Ishikawa (cell line): ENCODE results near the gene SORBS2.

ENCODE experiments used
- CEBPB ChIP-seq: IDR thresholded peaks from 2 replicates; pipeline ENCODE4 v1.6.1; 2012
- CREB1 ChIP-seq: IDR thresholded peaks from 2 replicates; pipeline ENCODE4 v1.6.1; 2012; ENCODE audit warnings: low read depth
- EGR1 ChIP-seq: IDR thresholded peaks from 2 replicates; pipeline ENCODE4 v1.6.1; 2012
- EP300 ChIP-seq: IDR thresholded peaks from 2 replicates; pipeline ENCODE4 v1.6.1; 2012; ENCODE audit warnings: borderline replicate concordance
- FOXM1 ChIP-seq: IDR thresholded peaks from 2 replicates; pipeline ENCODE4 v1.6.1; 2012; ENCODE audit warnings: low read depth, borderline replicate concordance
- MAX ChIP-seq: IDR thresholded peaks from 2 replicates; pipeline ENCODE4 v1.6.1; 2012
- NFIC ChIP-seq: IDR thresholded peaks from 2 replicates; pipeline ENCODE4 v1.6.1; 2012
- RAD21 ChIP-seq: IDR thresholded peaks from 2 replicates; pipeline ENCODE4 v1.6.1; 2012; ENCODE audit warnings: low read depth
- REST ChIP-seq: IDR thresholded peaks from 2 replicates; pipeline ENCODE4 v1.6.1; 2012; ENCODE audit warnings: low read depth, mild to moderate bottlenecking
- TAF1 ChIP-seq: IDR thresholded peaks from 2 replicates; pipeline ENCODE4 v1.6.1; 2012; ENCODE audit warnings: low read depth, mild to moderate bottlenecking
- TCF12 ChIP-seq: IDR thresholded peaks from 2 replicates; pipeline ENCODE4 v1.6.1; 2012; ENCODE audit warnings: low read depth
- TEAD4 ChIP-seq: IDR thresholded peaks from 2 replicates; pipeline ENCODE4 v1.6.1; 2012
- USF1 ChIP-seq: IDR thresholded peaks from 2 replicates; pipeline ENCODE4 v1.6.1; 2012
- YY1 ChIP-seq: IDR thresholded peaks from 2 replicates; pipeline ENCODE4 v1.6.1; 2012; ENCODE audit warnings: low read depth
- ZBTB7A ChIP-seq: IDR thresholded peaks from 2 replicates; pipeline ENCODE4 v1.6.1; 2012; ENCODE audit warnings: low read depth

SORBS2 gene

GRCh38 chr4:185662030-185662778 is 149.8 kb downstream of the SORBS2 start:
- TF ChIP-seq YY1, result no peak
- TF ChIP-seq RAD21, result no peak
- TF ChIP-seq FOXM1, result no peak
- TF ChIP-seq REST, result no peak
- TF ChIP-seq ZBTB7A, result no peak
- TF ChIP-seq USF1, result no peak
- no peak for TF ChIP-seq TAF1
- no peak for TF ChIP-seq EGR1
- no peak for TF ChIP-seq CEBPB
- no peak for TF ChIP-seq TEAD4
- no peak for TF ChIP-seq MAX
- no peak for TF ChIP-seq NFIC
- TF ChIP-seq EP300, result no peak

- no peak for TF ChIP-seq EGR1
- no peak for TF ChIP-seq TEAD4
- no peak for TF ChIP-seq TCF12
- no peak for TF ChIP-seq TAF1
- TF ChIP-seq USF1, result no peak
- TF ChIP-seq CREB1, result no peak
- no peak for TF ChIP-seq NFIC
- no peak for TF ChIP-seq RAD21
These were observed 151.7 kb downstream of the SORBS2 start for GRCh38 chr4:185660340-185660739.

- TF ChIP-seq TAF1, result no peak
These were observed 154.3 kb downstream of the SORBS2 start for GRCh38 chr4:185657699-185658098.

- TF ChIP-seq USF1 (no peak), CREB1 (no peak), EP300 (no peak), TAF1 (no peak), FOXM1 (no peak), REST (no peak), MAX (no peak), ZBTB7A (no peak)
These were observed 154.8 kb downstream of the SORBS2 start for GRCh38 chr4:185657183-185657582.

GRCh38 chr4:185656467-185656931 is 155.5 kb downstream of the SORBS2 start:
- TF ChIP-seq TEAD4, result peak; percentile 50; the same call in 1 of the 2 replicates
- no peak for TF ChIP-seq NFIC
- TF ChIP-seq EGR1, result no peak

GRCh38 chr4:185654965-185655554 is 156.9 kb downstream of the SORBS2 start:
- TF ChIP-seq EP300 (no peak), FOXM1 (no peak)
